Activated T-helper 1 cell treated with Interleukin-2 at 50 U/mL for 16 hours (primary cell): ENCODE data around the gene SLC1A3.
"Not testable (repeated sequence)": the region's sequence is repeated elsewhere in the genome, so short reads cannot be mapped to it uniquely, and the experiment has no call there.

Source experiments
- DNase-seq: peaks from one replicate; pipeline ENCODE4 v3.0.0-alpha.2; 2020; ENCODE audit warnings: low read depth

The SLC1A3 gene

GRCh38 chr5:36606428-36607113, at the start of gene SLC1A3:
SLC1A3 (plus strand) TSS chr5:36606606; CDS start chr5:36608424, 1,818 bp downstream.
- DNase-seq: no peak

DNA sequence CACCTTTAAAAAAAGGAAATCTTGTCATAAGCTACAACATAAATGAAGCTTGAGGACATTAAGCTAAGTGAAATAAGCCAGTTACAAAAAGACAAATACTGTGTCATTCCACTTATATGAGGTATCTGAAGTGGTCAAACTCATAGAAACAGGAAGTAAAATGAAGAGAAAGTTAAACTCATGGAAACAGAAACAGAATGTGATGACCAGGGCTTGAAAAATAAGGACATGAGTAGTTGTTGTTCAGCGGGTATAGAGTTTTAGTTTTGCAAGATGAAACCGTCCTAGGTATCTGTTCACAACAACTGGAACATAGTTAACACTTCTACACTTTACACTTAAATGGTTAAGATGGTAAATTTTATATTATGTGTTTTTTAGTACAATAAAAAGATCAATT, 47.8 kb upstream of the SLC1A3 start:
- DNase-seq: no peak

GRCh38 chr5:36561601-36562000, 44.8 kb upstream of the SLC1A3 start:
- DNase-seq: no peak

DNA sequence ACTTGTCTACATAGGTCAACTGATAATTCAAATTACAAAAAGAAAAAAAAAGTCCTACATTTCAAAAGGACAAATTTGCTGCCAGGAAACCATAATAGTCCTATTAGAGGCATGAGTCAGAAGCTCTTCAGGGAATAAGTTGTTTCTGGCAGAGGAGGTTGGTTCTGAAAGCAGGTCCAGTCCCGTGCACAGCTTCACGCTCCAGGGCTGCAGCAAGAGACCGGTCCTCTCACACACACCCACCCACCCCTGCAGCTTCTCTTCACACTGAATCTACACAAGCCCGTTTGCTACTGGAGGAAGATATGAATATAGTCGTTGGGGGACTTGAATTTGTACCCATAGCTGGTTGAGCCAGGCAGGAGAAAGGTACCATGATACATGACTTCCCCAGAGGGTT, 36.9 kb upstream of the SLC1A3 start:
- no peak for DNase-seq

DNA sequence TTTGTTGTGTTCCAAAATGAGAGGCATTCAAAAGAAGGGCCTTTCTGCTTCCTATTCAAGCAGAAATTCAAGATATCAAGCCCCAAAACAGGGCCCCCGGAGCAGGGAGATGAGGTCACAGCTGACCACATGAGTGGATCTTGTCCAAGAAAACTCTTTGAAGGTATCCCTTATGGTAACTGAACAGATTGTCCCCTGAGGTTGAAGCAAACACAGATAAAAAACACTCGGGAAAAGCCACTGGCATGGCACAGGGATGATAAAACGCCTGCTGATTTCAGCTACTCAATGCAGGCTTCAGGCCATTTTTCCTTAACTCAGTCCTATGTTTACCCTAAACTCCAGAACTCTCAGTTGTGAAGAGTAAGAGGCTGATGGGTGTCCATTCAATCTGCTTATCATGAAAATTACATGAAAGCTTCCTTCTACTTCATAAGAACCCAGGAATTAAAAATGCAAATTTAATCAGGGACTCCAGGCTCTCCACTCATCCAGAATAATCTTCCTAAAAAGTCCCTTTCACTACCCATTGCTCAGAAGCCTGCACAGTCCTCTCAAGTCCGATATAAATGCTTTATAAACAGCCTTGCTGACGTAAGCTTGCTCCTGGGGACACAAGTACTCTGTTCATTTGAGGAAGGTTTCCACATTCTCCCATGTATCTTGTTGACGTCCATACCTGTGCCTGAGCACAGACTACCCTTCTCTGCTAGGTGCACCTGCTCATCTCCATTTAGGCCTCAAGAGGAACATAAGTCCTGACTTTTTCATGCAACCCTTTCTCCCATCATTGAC, 35.9 kb upstream of the SLC1A3 start:
- DNase-seq: no peak

- DNase-seq: no peak
Observed at GRCh38 chr5:36571401-36572042, 34.9 kb upstream of the SLC1A3 start.

DNA sequence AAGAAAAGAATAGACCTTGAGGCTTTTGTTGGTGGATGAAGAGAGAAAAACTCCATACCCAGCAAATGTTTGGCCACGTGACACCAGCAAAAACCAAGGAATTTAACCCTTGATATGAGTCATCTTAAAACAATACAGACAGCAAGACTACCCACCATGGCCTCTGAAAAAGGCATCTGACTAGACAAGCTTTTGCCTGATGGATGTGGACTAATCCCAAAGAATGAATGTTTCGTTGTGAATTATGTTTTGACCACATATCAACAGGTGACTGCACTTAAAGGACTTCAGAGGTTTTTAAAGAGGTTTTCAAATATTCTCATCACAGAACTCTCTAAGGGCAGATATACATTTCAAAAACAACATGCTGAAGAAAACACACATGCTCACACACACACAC, 33.0 kb upstream of the SLC1A3 start:
- no peak for DNase-seq

- no peak for DNase-seq
Observed at GRCh38 chr5:36575361-36575781, 31.0 kb upstream of the SLC1A3 start.

DNA sequence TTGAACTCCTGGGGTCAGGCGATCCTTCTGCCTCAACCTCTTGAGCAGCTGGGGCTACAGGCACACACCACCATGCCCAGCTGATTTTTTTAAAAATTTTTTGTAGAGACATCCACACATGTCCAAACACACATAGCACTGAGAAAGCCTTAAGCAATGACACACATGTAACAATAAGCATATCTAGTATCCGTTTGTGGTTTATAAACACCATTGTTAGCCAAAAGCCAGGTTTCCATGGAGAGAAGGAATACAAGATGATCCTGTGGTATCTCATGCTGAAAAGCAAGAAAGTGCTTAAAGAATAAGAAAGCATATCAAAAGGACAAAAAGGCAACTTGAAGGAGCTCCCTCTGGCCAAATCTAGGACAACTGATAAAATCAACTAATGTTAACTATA, 29.7 kb upstream of the SLC1A3 start:
- DNase-seq: no peak

- DNase-seq: not testable (repeated sequence)
Observed at GRCh38 chr5:36579858-36580257, 26.5 kb upstream of the SLC1A3 start.

GRCh38 chr5:36581070-36581469, 25.3 kb upstream of the SLC1A3 start:
- no peak for DNase-seq

GRCh38 chr5:36584009-36584875, 22.2 kb upstream of the SLC1A3 start:
- DNase-seq: no peak

GRCh38 chr5:36585701-36586100, 20.7 kb upstream of the SLC1A3 start:
- DNase-seq: no peak

- no peak for DNase-seq
Observed at GRCh38 chr5:36587354-36587753, 19.1 kb upstream of the SLC1A3 start.

DNA sequence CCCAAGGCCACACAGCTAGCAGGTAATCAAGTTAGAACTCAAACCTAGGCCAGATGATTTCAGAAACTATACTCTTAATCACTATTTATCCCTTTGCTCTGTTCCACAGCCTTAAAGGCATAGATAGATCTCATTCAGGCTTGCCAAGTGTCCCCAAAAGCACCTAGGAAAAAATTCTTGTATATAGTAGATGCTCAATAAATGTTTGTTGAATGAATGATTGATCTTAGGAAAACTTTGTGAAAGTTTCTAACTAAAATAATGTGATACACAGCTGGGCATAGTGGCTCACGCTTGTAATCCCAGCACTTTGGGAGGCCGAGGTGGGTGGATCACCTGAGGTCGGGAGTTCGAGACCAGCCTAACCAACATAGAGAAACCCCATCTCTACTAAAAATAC, 16.7 kb upstream of the SLC1A3 start:
- not testable (repeated sequence) for DNase-seq

GRCh38 chr5:36590513-36591286, 15.7 kb upstream of the SLC1A3 start:
- no peak for DNase-seq

DNA sequence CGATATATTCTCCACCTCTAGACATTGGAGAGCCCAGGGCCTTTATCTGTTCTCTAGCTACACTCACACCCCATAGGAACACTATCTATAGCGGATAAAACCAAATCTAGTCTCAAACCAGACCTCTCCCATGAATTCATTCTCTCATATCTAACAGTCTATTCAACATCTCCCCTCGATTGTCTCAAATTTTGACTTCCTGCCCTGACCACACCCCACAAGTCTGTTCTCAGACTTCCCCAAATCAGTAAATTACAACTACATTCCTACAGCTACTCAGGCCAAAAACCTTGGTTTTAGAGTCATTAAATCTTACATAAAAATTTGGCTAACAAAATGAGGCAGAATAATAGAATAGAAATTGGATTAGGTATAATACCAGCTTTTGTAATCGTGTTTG, 12.5 kb upstream of the SLC1A3 start:
- DNase-seq: no peak

DNA sequence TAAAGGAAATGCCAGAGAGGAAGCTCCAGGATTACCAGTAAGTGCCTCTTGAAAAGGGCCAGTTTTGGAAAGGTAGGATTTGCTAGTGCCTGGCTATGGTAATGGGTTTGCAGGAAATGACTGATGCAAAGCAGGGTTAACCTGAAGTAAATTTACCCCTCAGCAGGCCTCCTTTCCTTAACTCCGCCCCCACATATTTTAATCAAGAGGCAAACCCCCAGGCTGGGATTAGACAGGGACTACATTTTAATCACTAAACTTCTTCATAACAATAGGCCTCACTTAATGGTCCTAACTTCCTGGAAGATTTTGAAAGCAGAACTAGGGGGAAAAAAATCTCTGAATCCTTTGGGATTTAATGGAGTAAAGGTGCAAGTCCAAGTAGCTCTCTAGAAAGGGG, 10.2 kb upstream of the SLC1A3 start:
- DNase-seq: no peak

- no peak for DNase-seq
Observed at GRCh38 chr5:36596756-36597155, 9.7 kb upstream of the SLC1A3 start.

GRCh38 chr5:36598045-36598444, 8.4 kb upstream of the SLC1A3 start:
- no peak for DNase-seq
